D721Med (cell line): ENCODE results near the gene MRPS25.

ENCODE experiments used
- DNase-seq: peaks from one replicate; pipeline ENCODE4 v3.0.0; 2011; ENCODE audit warnings: low spot score; ENCODE audit not compliant: insufficient read length
- FAIRE-seq: peaks from 2 replicates; lab custom pipeline; 2011; peaks lifted over from hg19 to GRCh38; lab: Jason Lieb, UNC
- CTCF ChIP-seq: IDR thresholded peaks from 2 replicates; pipeline ENCODE4 v1.5.1; 2012; ENCODE audit warnings: mild to moderate bottlenecking, control low read depth; ENCODE audit not compliant: insufficient read depth; ENCODE audit errors: missing control alignments

MRPS25 gene

GRCh38 chr3:15065550-15066007 is 464 bp upstream of the MRPS25 start:
- no peak for DNase-seq
- no peak for FAIRE-seq
- TF ChIP-seq CTCF = no peak

GRCh38 chr3:15064299-15064834 is 748 bp downstream of the MRPS25 start:
- FAIRE-seq (no peak), DNase-seq (peak; percentile 44)
- no peak for TF ChIP-seq CTCF

GRCh38 chr3:15063656-15064286 is 1.3 kb downstream of the MRPS25 start:
- no peak for DNase-seq
- no peak for TF ChIP-seq CTCF
- no peak for FAIRE-seq

- DNase-seq = no peak
- TF ChIP-seq CTCF = no peak
- FAIRE-seq = no peak
These were observed 1.9 kb downstream of the MRPS25 start for GRCh38 chr3:15063238-15063637.

- no peak for FAIRE-seq
- no peak for DNase-seq
- TF ChIP-seq CTCF = no peak
These were observed 5.1 kb downstream of the MRPS25 start for GRCh38 chr3:15060029-15060428.

GRCh38 chr3:15056676-15057404 is 8.3 kb downstream of the MRPS25 start:
- FAIRE-seq (no peak), DNase-seq (no peak)
- TF ChIP-seq CTCF = no peak
